ENCODE data around the gene CNPY2. TPM values are rescaled to one million over a fixed set of nuclear protein-coding genes. Genes with fewer than 3 reads are reported as not detected.

Gene CNPY2
- total RNA-seq (2022; extraction: Qiagen RNA extraction; ENCODE audit: low read depth), result 117 to 168 TPM (median 137 TPM) in 5 replicates

DNA sequence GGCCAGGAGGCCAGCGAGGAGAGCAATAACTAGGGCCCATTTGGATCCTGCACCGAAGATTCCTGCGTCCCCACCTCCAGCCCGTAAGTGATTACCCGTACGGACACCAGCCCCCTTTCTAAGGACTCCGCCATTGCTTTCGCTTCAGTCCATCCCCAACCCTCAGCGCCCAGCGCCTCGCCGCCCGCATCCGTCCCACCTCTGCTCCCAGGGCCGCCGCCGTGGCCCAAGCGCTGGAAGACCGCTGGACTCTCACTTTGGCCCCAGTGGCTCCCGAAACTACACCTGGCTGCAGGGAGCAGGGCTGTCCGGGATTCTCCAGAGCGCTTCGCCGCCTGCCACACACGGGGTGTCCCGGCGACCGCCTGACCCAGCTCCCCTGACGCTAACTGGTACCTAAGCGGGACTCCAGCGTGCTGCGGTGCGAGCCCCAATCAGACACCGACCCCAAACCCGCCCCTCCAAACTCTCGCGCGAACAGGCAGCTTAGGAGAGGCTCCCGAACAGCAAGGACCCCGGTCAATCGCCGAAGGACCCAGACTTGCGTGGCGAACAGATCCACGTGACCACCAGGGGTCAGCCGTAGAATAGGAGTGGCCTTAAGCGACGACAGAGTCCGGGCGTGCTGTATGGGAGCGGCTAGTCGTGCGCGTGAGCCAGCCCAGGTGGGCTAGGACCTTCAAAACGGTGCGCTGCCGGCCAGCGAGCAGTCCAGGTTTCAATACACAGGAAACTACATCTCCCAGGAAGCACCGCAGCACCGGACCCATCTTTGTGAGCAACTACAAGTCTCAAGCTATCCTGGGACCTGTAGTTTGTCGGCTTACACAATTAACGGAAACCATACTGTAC is at the start of gene CNPY2:
Gene CNPY2, minus strand, starts transcription at position 367 of the 852 bp plus-strand sequence. CDS start 771 bp downstream, outside the sequence.

DNA sequence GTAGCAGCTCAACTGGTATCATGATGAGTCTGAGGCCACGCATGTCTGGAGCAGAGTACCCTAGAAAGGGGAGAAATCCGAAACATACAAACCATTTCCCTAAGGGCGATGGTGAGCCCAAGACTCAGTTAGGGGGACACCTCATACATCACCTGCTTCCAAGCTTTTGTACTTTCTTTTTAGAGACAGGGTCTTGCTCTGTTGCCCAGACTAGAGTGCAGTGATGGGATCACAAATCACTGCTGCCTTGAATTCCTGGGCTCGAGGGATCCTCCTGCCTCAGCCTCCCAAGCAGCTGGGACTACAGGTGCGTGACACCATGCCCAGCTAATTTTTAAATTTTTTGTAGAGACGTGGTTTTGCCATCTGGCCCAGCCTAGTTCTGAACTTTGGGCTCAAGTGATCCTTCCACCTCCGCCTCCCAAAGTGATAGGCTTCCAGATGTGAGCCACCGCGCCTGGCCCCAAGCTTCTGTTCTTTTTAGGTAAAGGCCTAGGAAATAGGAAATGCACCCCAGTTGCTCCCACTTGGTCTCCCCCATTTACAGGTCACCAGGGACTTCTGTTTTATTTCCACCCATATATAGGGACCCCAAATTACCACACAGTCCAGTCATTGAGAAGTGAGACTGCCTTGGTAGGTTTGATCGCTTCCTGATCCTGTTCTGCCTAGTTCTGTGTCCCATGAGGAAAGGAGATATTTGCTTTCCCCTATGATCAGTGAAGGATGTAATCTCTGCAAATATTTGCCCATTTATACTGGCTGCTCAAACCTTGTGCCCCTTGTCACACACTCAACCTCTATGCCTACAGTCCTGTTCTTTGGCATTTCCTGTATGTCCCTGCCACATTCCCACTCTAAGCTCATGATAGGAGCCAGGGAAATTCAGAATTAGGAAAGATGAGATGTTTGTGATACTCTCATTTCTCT is 46.6 kb upstream of the CNPY2 start, which contains the start of gene APOF:
Gene APOF, minus strand, starts transcription at position 728 of the 930 bp plus-strand sequence. Its CDS starts 112 bp downstream, at position 616.

DNA sequence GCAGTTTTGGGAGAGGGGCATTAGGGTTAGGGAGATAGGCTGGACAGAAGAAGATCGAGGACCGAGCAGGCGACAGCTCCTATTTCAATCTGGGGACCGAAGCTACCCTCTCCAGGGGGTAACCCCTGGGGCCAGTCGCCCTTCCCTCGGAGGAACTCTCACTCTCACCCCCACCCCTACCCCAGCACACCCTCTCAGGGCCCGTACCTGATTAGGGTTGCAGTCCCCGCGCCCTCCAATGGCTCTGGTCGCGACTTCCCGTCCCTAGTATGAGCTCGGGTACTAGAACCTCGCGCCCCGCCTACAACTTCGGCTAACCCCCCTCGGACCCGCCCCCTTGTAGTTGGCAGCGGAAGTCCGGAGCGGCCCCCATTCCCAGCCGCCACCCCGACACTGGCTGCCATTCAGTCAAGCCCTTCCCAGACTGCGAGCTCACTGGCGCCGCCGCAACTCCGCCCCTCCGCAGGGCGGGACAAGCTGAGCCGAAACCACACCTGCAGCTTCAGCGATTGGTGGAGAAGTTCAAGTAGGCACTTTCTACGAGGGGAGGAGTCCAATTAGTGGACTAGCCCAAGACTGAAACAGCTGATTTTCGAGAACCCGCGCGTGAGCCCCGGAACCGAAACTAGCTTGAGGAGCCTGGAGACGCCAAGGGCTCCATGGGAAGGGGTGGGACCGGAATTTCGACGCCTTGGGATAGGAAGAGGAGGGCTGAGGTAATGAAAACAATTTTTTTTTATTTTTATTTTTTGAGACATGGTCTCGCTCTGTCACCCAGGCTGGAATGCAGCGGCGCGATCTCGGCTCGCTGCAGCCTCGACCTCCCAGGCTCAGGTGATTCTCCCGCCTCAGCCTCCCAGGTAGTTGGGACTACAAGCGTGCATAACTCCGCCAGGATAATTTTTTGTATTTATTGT is 44.3 kb upstream of the CNPY2 start, which contains the start of gene STAT2:
Gene STAT2, minus strand, starts transcription at position 257 of the 917 bp plus-strand sequence. CDS start 3,536 bp downstream, outside the sequence.

DNA sequence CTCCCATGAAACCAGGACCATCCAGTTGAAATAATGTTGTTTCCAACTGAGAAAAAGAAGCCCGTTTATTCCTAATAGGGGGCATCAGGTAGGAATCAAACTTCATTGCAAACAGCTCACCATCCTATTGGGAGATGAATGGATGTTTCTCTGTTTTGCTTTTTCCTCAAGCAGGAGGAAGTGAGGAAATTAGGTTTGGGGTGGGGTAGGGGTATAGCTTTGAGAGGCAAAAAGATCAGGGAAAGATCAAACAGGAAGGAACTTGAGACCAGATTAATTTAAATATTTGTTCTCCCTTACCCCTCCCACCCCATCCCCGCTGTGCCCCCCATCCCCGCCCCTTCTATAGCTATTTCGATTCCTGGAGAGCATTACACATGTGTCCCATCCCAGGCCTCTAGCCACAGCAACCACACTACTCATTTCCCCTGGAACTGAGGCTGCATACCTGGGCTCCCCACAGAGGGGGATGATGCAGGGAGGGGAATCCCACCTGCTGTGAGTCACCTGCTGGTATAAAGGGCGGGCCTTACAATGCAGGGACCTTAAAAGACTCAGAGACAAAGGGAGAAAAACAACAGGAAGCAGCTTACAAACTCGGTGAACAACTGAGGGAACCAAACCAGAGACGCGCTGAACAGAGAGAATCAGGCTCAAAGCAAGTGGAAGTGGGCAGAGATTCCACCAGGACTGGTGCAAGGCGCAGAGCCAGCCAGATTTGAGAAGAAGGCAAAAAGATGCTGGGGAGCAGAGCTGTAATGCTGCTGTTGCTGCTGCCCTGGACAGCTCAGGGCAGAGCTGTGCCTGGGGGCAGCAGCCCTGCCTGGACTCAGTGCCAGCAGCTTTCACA is 22.7 kb upstream of the CNPY2 start, which contains the start of gene IL23A:
Gene IL23A, plus strand, starts transcription at position 577 of the 850 bp plus-strand sequence. Its CDS starts 161 bp downstream, at position 738.

DNA sequence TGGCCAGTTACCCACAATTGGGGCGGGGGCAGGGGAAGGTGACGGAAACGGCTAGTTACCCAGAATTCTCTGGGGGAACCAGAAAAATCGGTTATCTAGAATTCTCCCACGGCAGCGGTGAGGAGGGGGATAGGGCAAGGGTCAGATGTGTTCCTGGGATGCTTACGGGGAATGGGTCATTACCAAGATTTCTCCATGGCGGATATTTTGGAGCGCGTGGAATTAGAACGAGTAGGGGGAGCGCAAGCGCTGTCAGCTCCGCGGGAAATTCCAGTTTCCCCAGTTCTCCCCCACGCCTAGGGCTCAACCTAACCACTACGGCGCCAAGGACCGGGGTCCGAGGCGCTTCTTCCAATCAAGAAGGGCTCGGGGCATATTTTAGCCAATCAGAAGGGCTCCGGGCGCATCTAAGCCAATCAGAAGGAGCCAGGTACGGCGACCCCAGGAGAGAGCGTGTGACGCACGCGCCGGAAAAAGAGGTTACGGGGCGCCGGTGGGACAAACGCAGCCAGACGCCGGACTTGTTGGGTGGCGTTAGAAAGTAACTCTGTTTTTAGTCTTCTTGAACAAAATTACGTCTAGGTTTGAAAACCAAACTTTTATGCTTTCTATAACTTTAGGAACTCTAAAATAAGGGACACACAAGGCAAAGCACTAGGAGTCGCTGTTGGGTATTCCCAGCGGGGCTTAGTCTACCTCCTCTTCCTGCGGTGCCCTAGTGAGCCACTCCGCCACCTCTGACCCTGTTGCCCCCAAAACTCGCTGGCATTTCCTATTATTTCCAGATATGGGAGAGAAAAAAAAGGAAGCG is 18.1 kb upstream of the CNPY2 start, which contains the start of gene PAN2:
Gene PAN2, minus strand, starts transcription at position 322 of the 811 bp plus-strand sequence. CDS start 906 bp downstream, outside the sequence.

DNA sequence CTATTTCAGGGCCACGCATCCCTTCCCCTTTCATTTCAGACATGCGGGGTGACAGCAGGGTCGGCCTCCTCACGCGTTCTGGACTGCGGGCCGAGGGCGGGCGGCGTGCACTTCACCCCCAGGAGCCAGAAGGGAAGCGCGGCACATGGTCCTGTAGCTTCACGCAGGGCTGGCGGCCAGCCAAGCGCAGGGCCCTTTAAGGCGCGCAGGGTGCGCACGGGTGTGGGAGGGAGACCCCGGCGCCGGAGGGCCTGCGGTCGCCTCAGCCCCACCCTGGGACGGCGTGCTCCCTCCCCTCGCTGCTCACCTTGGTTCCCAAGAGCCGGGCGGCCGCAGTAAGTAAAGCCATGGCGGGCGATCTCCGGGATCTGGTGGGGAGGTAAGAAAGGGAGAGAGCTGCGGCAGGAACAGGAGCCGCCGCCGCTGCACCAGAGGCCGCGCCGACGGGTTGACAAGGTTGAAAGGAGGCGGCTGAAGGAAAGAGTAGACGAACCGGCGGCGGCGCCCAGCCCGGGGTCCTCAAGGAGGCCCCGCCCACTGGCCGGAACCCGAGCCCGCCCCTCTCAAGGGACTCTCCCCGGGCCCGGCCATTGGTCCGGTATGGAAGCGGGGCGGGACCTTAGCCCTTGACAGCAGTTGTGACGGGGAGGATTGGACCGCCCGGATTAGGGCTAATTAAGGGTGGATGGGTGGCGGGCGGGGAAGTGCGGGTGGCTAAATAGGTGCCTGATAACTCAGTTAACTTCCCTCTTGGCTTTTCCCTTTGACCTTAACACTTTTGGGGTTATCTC is 15.7 kb downstream of the CNPY2 start, which contains the start of gene CS:
Gene CS, minus strand, starts transcription at position 478 of the 791 bp plus-strand sequence. Its CDS starts 129 bp downstream, at position 349.

DNA sequence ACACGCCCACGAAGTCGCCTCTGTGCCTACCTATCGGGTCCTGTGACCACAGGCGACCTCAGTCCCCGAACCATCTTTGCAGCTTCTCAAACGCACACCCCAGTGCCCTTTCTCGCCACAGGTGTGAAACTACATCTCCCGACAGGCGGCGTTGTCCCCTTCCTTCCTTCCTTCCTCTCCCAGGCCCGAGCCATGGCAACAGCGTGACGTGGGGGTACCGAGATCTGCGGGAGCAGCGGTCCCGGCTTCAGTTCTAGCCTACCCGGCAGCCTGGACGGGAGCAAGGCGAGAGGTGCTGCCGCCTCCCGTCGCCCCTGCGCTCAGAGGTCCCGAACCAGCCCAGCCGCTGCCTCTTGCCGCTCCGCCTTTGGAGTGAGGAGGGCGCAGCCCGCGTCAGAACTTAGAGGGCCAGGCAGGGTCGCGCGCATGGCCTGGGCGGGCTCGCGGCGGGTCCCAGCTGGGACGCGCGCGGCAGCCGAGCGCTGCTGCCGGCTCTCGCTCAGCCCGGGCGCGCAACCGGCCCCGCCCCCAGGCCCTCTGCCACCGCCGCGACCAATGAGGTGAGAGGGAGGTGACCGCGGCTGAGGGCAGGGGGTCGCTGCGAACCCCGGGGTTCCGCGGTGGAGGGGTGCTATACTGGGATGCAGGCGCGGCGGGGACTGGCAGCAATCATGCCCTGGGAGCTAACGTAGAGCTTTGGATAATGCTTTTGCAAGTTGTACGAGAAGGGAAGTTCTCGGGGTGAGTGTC is 48.9 kb downstream of the CNPY2 start, which contains the start of gene COQ10A:
Gene COQ10A, plus strand, starts transcription at position 250 of the 750 bp plus-strand sequence. Its CDS starts 177 bp downstream, at position 427.

Other genes with a start within 250 kb of the CNPY2 start
- gene ERBB3, start 235.8 kb downstream of the CNPY2 start, total RNA-seq (2022; extraction: Qiagen RNA extraction; ENCODE audit: low read depth), result 1.1 to 2.8 TPM (median 1.7 TPM) in 5 replicates
- gene PA2G4, start 211.4 kb downstream of the CNPY2 start, total RNA-seq (2022; extraction: Qiagen RNA extraction; ENCODE audit: low read depth), result 293 to 379 TPM (median 323 TPM) in 5 replicates
- gene RPL41, start 199.4 kb downstream of the CNPY2 start, total RNA-seq (2022; extraction: Qiagen RNA extraction; ENCODE audit: low read depth), result 5,266 to 6,618 TPM (median 5,546 TPM) in 5 replicates
- gene ZC3H10, start 197.7 kb downstream of the CNPY2 start, total RNA-seq (2022; extraction: Qiagen RNA extraction; ENCODE audit: low read depth), result 2.4 to 3.7 TPM (median 2.8 TPM) in 5 replicates
- 59.0 to 74.9 TPM (median 65.7 TPM) in 5 replicates for gene ESYT1, start 187.7 kb downstream of the CNPY2 start, total RNA-seq (2022; extraction: Qiagen RNA extraction; ENCODE audit: low read depth)
- gene MYL6B, start 163.4 kb downstream of the CNPY2 start, total RNA-seq (2022; extraction: Qiagen RNA extraction; ENCODE audit: low read depth), result 71.8 to 84.7 TPM (median 75.8 TPM) in 5 replicates
- 2,092 to 2,946 TPM (median 2,208 TPM) in 5 replicates for gene MYL6, start 157.6 kb downstream of the CNPY2 start, total RNA-seq (2022; extraction: Qiagen RNA extraction; ENCODE audit: low read depth)
- gene SMARCC2, start 126.5 kb downstream of the CNPY2 start, total RNA-seq (2022; extraction: Qiagen RNA extraction; ENCODE audit: low read depth), result 30.7 to 37.5 TPM (median 36.2 TPM) in 5 replicates
- gene RNF41, start 94.1 kb downstream of the CNPY2 start, total RNA-seq (2022; extraction: Qiagen RNA extraction; ENCODE audit: low read depth), result 20.2 to 25.5 TPM (median 24.6 TPM) in 5 replicates
- 58.0 to 66.9 TPM (median 62.4 TPM) in 5 replicates for gene NABP2, start 91.6 kb downstream of the CNPY2 start, total RNA-seq (2022; extraction: Qiagen RNA extraction; ENCODE audit: low read depth)
- not detected in 5 replicates for gene SLC39A5, start 85.9 kb downstream of the CNPY2 start, total RNA-seq (2022; extraction: Qiagen RNA extraction; ENCODE audit: low read depth)
- gene ANKRD52, start 57.6 kb downstream of the CNPY2 start, total RNA-seq (2022; extraction: Qiagen RNA extraction; ENCODE audit: low read depth), result 36.4 to 49.1 TPM (median 44.3 TPM) in 5 replicates
- 16.4 to 20.6 TPM (median 19.3 TPM) in 5 replicates for gene COQ10A, start 49.0 kb downstream of the CNPY2 start, total RNA-seq (2022; extraction: Qiagen RNA extraction; ENCODE audit: low read depth)
- gene CS, start 15.7 kb downstream of the CNPY2 start, total RNA-seq (2022; extraction: Qiagen RNA extraction; ENCODE audit: low read depth), result 152 to 175 TPM (median 157 TPM) in 5 replicates
- 11.9 to 16.2 TPM (median 14.3 TPM) in 5 replicates for gene PAN2, start 18.0 kb upstream of the CNPY2 start, total RNA-seq (2022; extraction: Qiagen RNA extraction; ENCODE audit: low read depth)
- 0.42 to 0.74 TPM (median 0.59 TPM) in 5 replicates for gene IL23A, start 22.9 kb upstream of the CNPY2 start, total RNA-seq (2022; extraction: Qiagen RNA extraction; ENCODE audit: low read depth)
- 10.6 to 11.7 TPM (median 11.3 TPM) in 5 replicates for gene STAT2, start 44.1 kb upstream of the CNPY2 start, total RNA-seq (2022; extraction: Qiagen RNA extraction; ENCODE audit: low read depth)
- not detected in 5 replicates for gene APOF, start 46.9 kb upstream of the CNPY2 start, total RNA-seq (2022; extraction: Qiagen RNA extraction; ENCODE audit: low read depth)
- gene TIMELESS, start 133.4 kb upstream of the CNPY2 start, total RNA-seq (2022; extraction: Qiagen RNA extraction; ENCODE audit: low read depth), result 33.4 to 39.1 TPM (median 36.7 TPM) in 5 replicates
- gene MIP, start 138.7 kb upstream of the CNPY2 start, total RNA-seq (2022; extraction: Qiagen RNA extraction; ENCODE audit: low read depth), result not detected in 5 replicates
- 1.6 to 2.1 TPM (median 1.9 TPM) in 5 replicates for gene SPRYD4, start 152.6 kb upstream of the CNPY2 start, total RNA-seq (2022; extraction: Qiagen RNA extraction; ENCODE audit: low read depth)
- 0.09 to 0.76 TPM (median 0.16 TPM) in 5 replicates for gene GLS2, start 172.2 kb upstream of the CNPY2 start, total RNA-seq (2022; extraction: Qiagen RNA extraction; ENCODE audit: low read depth)
- gene RBMS2, start 205.8 kb upstream of the CNPY2 start, total RNA-seq (2022; extraction: Qiagen RNA extraction; ENCODE audit: low read depth), result 10.4 to 14.5 TPM (median 13.6 TPM) in 5 replicates

Data from A549 treated with RU486 at 1 μM for 4 hours (cell line).